ENCODE results near the gene LRCH2. TPM values are rescaled to one million over a fixed set of nuclear protein-coding genes. Genes with fewer than 3 reads are reported as not detected.

The LRCH2 gene
- total RNA-seq, 1 donor from 2014 or later, result 0.75 TPM

GRCh38 chrX:115138040-115138439 is 95.9 kb downstream of the LRCH2 start:
- no peak for DNase-seq (ENCODE audit: low read depth)
- no peak overlapping the region for H3K4me3 ChIP-seq (ENCODE audit: low read depth, low read length)
- TF ChIP-seq CTCF (conservative IDR thresholded peaks at IDR 0.05; ENCODE audit: low read depth, low read length), result no peak

- TF ChIP-seq CTCF (conservative IDR thresholded peaks at IDR 0.05; ENCODE audit: low read depth, low read length), result no peak
- DNase-seq (ENCODE audit: low read depth), result no peak
- no peak overlapping the region for H3K4me3 ChIP-seq (ENCODE audit: low read depth, low read length)
Measured at GRCh38 chrX:115134382-115134781, 99.5 kb downstream of the LRCH2 start.

GRCh38 chrX:115112411-115112810 is 121.5 kb downstream of the LRCH2 start:
- no peak overlapping the region for H3K4me3 ChIP-seq (ENCODE audit: low read depth, low read length)
- no peak for TF ChIP-seq CTCF (conservative IDR thresholded peaks at IDR 0.05; ENCODE audit: low read depth, low read length)
- no peak for DNase-seq (ENCODE audit: low read depth)

GRCh38 chrX:115098897-115099296 is 135.0 kb downstream of the LRCH2 start:
- H3K4me3 ChIP-seq (ENCODE audit: low read depth, low read length), result no peak overlapping the region
- no peak for DNase-seq (ENCODE audit: low read depth)
- TF ChIP-seq CTCF (conservative IDR thresholded peaks at IDR 0.05; ENCODE audit: low read depth, low read length), result no peak

- no peak for TF ChIP-seq CTCF (conservative IDR thresholded peaks at IDR 0.05; ENCODE audit: low read depth, low read length)
- no peak for DNase-seq (ENCODE audit: low read depth)
- H3K4me3 ChIP-seq (ENCODE audit: low read depth, low read length), result no peak overlapping the region
Measured at GRCh38 chrX:115093191-115093590, 140.7 kb downstream of the LRCH2 start.

- TF ChIP-seq CTCF (conservative IDR thresholded peaks at IDR 0.05; ENCODE audit: low read depth, low read length), result no peak
- H3K4me3 ChIP-seq (ENCODE audit: low read depth, low read length), result no peak overlapping the region
- no peak for DNase-seq (ENCODE audit: low read depth)
Measured at GRCh38 chrX:115089419-115089818, 144.5 kb downstream of the LRCH2 start.

- no peak for DNase-seq (ENCODE audit: low read depth)
Measured at GRCh38 chrX:115068896-115069295, 165.0 kb downstream of the LRCH2 start.

More at GRCh38 chrX:115068896-115069295, 165.0 kb downstream of the LRCH2 start:
- no peak overlapping the region for H3K4me3 ChIP-seq (ENCODE audit: low read depth, low read length)
- TF ChIP-seq CTCF (conservative IDR thresholded peaks at IDR 0.05; ENCODE audit: low read depth, low read length), result no peak
